ENCODE results near the gene DAPP1.

DAPP1 gene

DNA sequence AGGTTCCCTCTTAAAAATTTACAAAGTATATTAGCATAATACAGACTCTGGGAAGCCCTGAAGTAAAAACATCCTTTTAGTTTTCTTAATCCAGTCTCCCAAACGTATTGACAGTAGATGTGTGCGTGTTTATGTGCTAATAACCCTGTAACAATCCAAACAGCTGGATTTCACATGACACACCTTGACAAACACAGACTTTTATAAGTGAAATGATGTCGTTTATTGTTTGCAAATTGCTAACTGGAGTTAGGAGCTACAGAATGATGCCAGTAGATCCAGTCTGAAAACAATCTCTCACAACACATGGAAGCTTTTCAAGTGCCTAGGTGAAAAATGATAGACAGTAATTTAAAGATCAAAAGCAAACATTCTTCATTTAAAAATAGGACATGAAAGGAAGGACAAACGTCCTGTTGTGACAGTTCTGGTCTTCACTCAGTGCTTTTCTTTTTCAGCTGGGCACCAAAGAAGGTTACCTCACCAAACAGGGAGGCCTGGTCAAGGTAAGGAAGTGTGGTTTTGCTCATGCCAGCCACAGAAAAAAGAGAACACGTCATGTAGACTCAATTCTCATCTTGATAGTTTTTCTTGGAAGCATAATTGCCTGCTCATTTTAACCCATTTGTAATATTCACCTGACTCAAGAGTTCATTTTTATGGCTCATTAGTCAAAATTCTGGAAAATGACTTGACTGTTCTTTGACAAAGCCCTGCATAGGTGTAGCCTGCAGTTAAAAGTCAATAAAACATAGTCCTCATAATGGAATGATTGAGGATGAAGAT lies 44.7 kb downstream of the DAPP1 start:
- TF ChIP-seq, protein P1, sequence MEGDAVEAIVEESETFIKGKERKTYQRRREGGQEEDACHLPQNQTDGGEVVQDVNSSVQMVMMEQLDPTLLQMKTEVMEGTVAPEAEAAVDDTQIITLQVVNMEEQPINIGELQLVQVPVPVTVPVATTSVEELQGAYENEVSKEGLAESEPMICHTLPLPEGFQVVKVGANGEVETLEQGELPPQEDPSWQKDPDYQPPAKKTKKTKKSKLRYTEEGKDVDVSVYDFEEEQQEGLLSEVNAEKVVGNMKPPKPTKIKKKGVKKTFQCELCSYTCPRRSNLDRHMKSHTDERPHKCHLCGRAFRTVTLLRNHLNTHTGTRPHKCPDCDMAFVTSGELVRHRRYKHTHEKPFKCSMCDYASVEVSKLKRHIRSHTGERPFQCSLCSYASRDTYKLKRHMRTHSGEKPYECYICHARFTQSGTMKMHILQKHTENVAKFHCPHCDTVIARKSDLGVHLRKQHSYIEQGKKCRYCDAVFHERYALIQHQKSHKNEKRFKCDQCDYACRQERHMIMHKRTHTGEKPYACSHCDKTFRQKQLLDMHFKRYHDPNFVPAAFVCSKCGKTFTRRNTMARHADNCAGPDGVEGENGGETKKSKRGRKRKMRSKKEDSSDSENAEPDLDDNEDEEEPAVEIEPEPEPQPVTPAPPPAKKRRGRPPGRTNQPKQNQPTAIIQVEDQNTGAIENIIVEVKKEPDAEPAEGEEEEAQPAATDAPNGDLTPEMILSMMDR (conservative IDR thresholded peaks at IDR 0.05; ENCODE audit: control insufficient read depth, insufficient read depth, low read depth, low read length), result no peak
- DNase-seq (ENCODE audit: low read depth), result no peak
- H3K4me3 ChIP-seq (ENCODE audit: control insufficient read depth, low read depth, low read length), result no peak overlapping the region

DNA sequence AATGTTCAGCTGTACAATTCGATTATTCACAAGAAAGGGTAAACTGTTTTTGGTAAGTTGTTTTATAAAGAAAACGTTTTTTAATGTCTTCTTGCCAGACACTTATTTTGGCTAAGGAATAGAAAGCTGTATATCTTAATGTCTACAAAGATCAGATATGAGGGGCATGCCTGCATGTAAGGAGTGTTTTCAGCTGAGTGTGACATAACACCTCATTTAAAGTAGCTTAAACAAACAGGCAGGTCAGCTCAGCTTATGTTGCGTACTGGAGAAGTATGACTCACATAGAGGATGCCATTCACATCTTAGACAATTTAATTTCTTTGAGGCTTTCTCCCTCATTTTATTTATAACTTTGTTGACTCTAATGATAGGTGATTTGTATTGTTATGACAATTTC lies 47.2 kb downstream of the DAPP1 start:
- TF ChIP-seq, protein P1 (conservative IDR thresholded peaks at IDR 0.05; ENCODE audit: control insufficient read depth, insufficient read depth, low read depth, low read length), result no peak
- H3K4me3 ChIP-seq (ENCODE audit: control insufficient read depth, low read depth, low read length), result no peak overlapping the region
- peak; percentile 46 for DNase-seq (ENCODE audit: low read depth)

DNA sequence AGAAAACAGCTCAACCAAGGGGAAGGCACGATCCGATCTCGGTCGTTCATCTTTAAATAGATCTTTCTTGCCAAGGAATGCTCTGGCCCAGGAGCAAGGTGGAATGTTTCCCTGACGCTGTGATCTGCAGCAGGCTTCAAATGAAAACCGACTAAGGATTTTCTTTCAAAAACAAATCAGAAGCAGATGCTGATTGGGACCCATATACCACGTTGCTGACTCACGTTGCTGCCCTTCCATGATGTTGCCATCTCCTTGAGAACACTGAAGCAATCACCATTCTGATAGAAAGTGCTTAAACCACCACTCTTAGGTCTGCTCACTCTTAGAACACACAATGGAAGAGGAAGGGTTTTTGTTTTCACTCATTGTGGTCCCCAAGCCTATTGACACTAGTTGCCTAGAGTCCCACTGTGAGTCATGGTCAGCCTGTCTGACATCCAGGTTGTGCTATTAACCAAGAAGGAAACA lies 51.5 kb downstream of the DAPP1 start:
- DNase-seq (ENCODE audit: low read depth), result peak; percentile 86
- TF ChIP-seq, protein P1 (conservative IDR thresholded peaks at IDR 0.05; ENCODE audit: control insufficient read depth, insufficient read depth, low read depth, low read length), result no peak
- no peak overlapping the region for H3K4me3 ChIP-seq (ENCODE audit: control insufficient read depth, low read depth, low read length)

DNA sequence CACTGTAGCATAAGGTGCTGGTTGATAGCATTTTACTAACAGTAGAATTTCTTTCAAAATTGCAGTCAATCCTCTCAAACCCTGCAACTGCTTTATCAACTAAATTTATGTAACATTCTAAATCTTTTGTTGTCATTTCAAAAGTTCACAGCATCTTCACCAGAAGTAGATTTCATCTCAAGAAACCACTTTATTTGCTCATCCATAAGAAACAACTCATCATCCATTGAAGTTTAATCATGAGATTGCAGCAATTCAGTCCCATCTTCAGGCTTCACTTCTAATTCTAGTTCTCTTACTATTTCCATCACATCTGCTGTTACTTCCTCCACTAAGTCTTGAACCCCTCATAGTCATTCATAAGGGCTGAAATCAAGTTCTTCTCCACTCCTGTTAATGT lies 55.9 kb downstream of the DAPP1 start:
- no peak overlapping the region for H3K4me3 ChIP-seq (ENCODE audit: control insufficient read depth, low read depth, low read length)
- TF ChIP-seq, protein P1 (conservative IDR thresholded peaks at IDR 0.05; ENCODE audit: control insufficient read depth, insufficient read depth, low read depth, low read length), result no peak
- DNase-seq (ENCODE audit: low read depth), result no peak

DNA sequence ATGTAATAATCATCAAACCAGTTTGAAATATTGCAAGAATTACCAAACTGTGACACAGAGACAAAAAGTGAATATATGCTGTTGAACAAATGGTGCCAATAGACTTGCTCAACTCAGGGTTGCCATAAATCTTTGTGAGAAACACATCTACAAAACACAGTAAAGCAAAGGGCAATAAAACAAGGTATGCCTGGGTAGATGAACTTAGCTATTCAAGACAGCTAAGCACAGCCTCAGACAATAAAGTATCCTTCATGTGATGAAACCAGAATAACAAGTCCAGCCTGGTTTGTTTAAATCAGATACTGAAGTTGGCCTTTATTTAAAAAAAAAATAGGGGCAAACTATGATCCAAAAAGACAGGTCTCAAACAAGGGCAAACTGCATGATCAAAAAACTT lies 58.4 kb downstream of the DAPP1 start:
- no peak overlapping the region for H3K4me3 ChIP-seq (ENCODE audit: control insufficient read depth, low read depth, low read length)
- TF ChIP-seq, protein P1 (conservative IDR thresholded peaks at IDR 0.05; ENCODE audit: control insufficient read depth, insufficient read depth, low read depth, low read length), result no peak
- no peak for DNase-seq (ENCODE audit: low read depth)

DNA sequence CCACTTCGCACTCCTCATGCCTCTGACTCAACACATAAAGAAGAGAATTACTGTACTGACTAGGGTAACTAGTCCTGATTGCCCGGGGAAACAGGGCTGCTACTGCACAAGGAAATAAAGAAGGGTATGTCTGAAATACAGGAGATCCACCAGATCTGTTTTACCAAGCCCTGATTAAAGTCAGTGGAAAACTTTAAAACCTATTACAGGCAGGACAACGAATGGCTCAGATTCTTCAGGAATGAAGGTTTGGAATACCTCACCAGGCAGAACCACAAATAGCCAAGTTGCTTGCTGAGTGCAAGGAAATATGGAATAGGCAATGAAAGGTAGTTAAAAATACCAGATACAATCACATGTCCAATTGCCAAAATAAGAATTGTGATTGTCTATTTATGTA lies 60.3 kb downstream of the DAPP1 start:
- H3K4me3 ChIP-seq (ENCODE audit: control insufficient read depth, low read depth, low read length), result no peak overlapping the region
- TF ChIP-seq, protein P1 (conservative IDR thresholded peaks at IDR 0.05; ENCODE audit: control insufficient read depth, insufficient read depth, low read depth, low read length), result no peak

More for the DNA sequence above, 60.3 kb downstream of the DAPP1 start:
- no peak for DNase-seq (ENCODE audit: low read depth)
